ENCODE data around the gene CYP27C1. TPM values are rescaled to one million over a fixed set of nuclear protein-coding genes. Genes with fewer than 3 reads are reported as not detected.

The CYP27C1 gene
- total and polyA plus RNA-seq, 8 donors: 0.02 to 0.09 (median 0.03) TPM; not detected in 3

DNA sequence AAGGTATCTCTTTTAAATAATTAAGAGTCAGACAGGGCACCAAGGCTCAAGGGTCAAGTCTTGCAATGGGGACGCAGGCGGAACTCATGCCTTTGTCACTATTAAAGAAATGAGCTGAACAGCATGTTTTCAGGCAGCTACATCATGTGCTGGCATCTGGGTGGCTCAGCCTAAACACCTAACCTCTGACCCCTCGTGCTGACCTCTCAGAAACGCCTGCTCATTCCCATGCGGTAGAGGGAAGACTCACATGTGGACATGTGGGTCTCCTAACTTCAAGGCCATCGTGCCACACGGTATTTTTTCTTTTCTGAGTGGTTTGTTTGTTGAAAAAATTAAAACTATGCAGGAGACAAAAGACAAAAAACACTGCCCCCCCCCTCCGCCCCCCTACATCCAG is 31.3 kb downstream of the CYP27C1 start:
- ATAC-seq (no peak), FAIRE-seq (no peak), DNase-seq (no peak)
- Histone ChIP-seq H3K27ac (no peak overlapping the region), H3K4me3 (no peak overlapping the region), H3K36me3 (no peaks in the 10 kb centered on the region), H3K9me3 (no peaks in the 10 kb centered on the region), H3K27me3 (no peaks in the 10 kb centered on the region), H3K4me1 (no peaks in the 10 kb centered on the region)
- intact Hi-C loops (cut with DNase I): no loop called here
- TF ChIP-seq, protein P1, sequence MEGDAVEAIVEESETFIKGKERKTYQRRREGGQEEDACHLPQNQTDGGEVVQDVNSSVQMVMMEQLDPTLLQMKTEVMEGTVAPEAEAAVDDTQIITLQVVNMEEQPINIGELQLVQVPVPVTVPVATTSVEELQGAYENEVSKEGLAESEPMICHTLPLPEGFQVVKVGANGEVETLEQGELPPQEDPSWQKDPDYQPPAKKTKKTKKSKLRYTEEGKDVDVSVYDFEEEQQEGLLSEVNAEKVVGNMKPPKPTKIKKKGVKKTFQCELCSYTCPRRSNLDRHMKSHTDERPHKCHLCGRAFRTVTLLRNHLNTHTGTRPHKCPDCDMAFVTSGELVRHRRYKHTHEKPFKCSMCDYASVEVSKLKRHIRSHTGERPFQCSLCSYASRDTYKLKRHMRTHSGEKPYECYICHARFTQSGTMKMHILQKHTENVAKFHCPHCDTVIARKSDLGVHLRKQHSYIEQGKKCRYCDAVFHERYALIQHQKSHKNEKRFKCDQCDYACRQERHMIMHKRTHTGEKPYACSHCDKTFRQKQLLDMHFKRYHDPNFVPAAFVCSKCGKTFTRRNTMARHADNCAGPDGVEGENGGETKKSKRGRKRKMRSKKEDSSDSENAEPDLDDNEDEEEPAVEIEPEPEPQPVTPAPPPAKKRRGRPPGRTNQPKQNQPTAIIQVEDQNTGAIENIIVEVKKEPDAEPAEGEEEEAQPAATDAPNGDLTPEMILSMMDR (IDR thresholded peaks at IDR 0.05): no peak
- WGBS, 2 donors: 72 to 76% methylated on average over 8 of the region's 8 CpGs

DNA sequence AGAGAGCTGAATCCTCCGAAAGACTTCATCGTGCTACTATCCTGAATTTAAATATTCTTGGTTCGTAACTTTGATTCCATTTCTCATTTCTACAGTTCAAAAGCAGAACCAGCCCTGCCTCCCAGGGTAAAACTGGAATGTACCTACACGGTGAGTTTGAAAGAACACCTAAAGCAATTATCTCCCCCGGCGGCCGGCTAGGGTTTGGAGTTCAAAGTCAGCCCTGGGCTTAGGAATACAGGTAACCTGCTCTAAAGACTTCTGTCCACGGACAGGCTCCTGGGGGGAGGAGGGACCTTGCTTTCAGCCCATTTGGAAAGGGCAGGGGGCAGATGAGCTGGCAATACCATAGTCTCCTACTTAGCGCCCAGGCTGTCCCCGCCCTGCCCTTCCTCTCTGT is 32.3 kb downstream of the CYP27C1 start:
- Histone ChIP-seq H3K36me3 (no peaks in the 10 kb centered on the region), H3K4me1 (no peaks in the 10 kb centered on the region), H3K4me3 (no peak overlapping the region), H3K9me3 (no peaks in the 10 kb centered on the region), H3K27ac (no peak overlapping the region), H3K27me3 (no peaks in the 10 kb centered on the region)
- no peak for DNase-seq
- ATAC-seq: no peak
- TF ChIP-seq, protein P1 (IDR thresholded peaks at IDR 0.05): no peak
- intact Hi-C loops (cut with DNase I): no loop called here
- no peak for FAIRE-seq
- WGBS, 2 donors: 57 to 70% methylated on average over 10 of the region's 10 CpGs

DNA sequence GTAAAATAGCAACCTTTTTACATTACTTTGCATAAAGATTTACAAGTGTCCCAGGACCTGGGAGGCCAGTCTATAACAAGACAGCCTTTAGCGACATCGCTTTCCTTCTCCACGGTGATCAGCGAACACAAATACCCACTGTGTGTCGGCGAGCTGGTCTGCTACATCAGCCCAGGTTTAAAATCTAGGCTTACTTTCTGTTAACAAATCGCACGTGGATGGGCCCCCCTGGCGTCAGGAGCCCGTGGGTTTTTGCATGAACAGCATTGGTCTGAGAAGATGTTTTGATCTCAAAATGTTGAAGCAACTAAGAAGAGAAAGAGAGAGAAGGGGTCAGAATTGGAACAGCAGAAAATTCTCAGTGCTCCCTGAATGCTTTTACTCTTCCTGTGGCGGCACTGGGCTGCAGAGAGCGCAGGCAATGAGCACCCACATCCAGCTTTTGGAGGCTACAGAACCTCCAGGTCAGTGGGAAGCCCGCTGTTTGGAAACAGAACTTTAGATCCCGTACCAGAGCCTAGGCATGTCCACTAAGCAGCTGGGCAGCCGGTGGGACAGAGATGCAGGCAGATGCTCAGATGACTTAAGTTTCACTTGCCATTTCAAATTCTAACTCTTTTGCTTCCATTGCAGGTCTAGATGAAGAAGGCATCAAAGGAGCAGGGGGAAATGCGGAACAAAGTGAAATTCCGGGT is 32.9 kb downstream of the CYP27C1 start:
- FAIRE-seq (no peak), ATAC-seq (no peak), DNase-seq (no peak)
- Histone ChIP-seq H3K4me1 (no peaks in the 10 kb centered on the region), H3K36me3 (no peaks in the 10 kb centered on the region), H3K27me3 (no peaks in the 10 kb centered on the region), H3K27ac (no peak overlapping the region), H3K9me3 (no peaks in the 10 kb centered on the region), H3K4me3 (no peak overlapping the region)
- intact Hi-C loops (cut with DNase I): no loop called here
- 67 to 73% methylated on average over 17 of the region's 17 CpGs for WGBS, 2 donors
- TF ChIP-seq, protein P1 (IDR thresholded peaks at IDR 0.05): no peak

DNA sequence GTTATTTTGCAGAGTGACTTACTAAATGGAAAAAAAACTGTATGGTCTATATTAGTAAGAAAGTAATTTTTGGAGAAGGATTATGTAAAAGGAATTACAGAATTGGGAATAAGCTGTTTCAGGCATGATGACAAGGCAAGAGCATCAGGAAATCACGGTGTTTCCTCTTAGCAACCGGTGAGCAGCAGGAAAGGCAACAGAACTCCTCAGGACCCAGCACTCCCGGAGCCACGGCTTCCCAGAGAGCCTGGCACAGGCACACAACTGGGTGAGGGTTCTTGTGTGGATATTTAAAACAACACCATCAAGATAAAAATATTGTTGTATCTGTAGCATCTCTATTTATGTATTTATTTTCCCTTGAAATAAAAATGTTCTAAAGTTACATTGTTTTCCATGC is 34.4 kb downstream of the CYP27C1 start:
- Histone ChIP-seq H3K4me1 (no peaks in the 10 kb centered on the region), H3K36me3 (no peaks in the 10 kb centered on the region), H3K27me3 (no peaks in the 10 kb centered on the region), H3K27ac (no peak overlapping the region), H3K4me3 (no peak overlapping the region), H3K9me3 (no peaks in the 10 kb centered on the region)
- TF ChIP-seq, protein P1 (IDR thresholded peaks at IDR 0.05): no peak
- 47 to 54% methylated on average over 4 of the region's 4 CpGs for WGBS, 2 donors
- intact Hi-C loops (cut with DNase I): no loop called here
- DNase-seq (no peak), FAIRE-seq (no peak), ATAC-seq (no peak)

DNA sequence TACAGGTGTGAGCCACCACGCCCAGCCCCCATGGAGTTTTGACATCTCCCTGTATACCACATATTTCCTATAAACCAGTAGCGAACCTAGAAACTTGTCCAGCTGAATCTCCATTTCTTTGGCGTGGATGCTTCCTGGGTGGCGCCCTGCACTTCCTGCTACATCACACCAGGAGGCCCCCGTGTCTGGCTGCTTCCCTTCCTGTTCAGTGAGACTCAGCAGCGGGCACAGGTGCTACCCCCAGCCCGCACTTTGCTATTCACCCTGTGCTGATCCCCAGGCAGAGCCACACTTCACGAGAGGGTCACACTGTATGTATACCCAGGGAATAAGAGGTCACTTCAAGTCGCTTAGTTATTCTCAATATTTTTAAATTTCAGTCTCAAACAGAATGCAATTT is 35.0 kb downstream of the CYP27C1 start:
- intact Hi-C loops (cut with DNase I): no loop called here
- TF ChIP-seq, protein P1 (IDR thresholded peaks at IDR 0.05): no peak
- no peaks in the 10 kb centered on the region for H3K4me1 ChIP-seq
- DNase-seq (no peak), FAIRE-seq (no peak), ATAC-seq (no peak)
- WGBS, 2 donors: 74 to 83% methylated on average over 9 of the region's 9 CpGs
- H3K9me3 ChIP-seq: no peaks in the 10 kb centered on the region
- no peak overlapping the region for H3K27ac ChIP-seq
- H3K4me3 ChIP-seq: no peak overlapping the region
- no peaks in the 10 kb centered on the region for H3K36me3 ChIP-seq
- no peaks in the 10 kb centered on the region for H3K27me3 ChIP-seq

Data from pancreas (tissue), 10 donors.